ENCODE results near the gene HOXB2. TPM values are rescaled to one million over a fixed set of nuclear protein-coding genes. Genes with fewer than 3 reads are reported as not detected.
A peak's percentile ranks its signal among the peaks of the same experiment; 100 is the strongest.

The HOXB2 gene
- total RNA-seq, 1 donor from 2014 or later = 15.2 TPM

- no peaks in the 10 kb centered on the region for H3K27me3 ChIP-seq (ENCODE audit: control insufficient read depth, insufficient read depth, low read length)
- TF ChIP-seq, protein P1, sequence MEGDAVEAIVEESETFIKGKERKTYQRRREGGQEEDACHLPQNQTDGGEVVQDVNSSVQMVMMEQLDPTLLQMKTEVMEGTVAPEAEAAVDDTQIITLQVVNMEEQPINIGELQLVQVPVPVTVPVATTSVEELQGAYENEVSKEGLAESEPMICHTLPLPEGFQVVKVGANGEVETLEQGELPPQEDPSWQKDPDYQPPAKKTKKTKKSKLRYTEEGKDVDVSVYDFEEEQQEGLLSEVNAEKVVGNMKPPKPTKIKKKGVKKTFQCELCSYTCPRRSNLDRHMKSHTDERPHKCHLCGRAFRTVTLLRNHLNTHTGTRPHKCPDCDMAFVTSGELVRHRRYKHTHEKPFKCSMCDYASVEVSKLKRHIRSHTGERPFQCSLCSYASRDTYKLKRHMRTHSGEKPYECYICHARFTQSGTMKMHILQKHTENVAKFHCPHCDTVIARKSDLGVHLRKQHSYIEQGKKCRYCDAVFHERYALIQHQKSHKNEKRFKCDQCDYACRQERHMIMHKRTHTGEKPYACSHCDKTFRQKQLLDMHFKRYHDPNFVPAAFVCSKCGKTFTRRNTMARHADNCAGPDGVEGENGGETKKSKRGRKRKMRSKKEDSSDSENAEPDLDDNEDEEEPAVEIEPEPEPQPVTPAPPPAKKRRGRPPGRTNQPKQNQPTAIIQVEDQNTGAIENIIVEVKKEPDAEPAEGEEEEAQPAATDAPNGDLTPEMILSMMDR (IDR thresholded peaks at IDR 0.05; ENCODE audit: insufficient read depth, low read length, poor library complexity, severe bottlenecking) = peak; percentile 8
- no peak overlapping the region for H3K4me3 ChIP-seq (ENCODE audit: low read depth, low read length)
- no peaks in the 10 kb centered on the region for H3K36me3 ChIP-seq (ENCODE audit: control insufficient read depth, insufficient read depth, low read length)
- DNase-seq (ENCODE audit: low read depth) = no peak
These were observed 38.7 kb downstream of the HOXB2 start for GRCh38 chr17:48506246-48506645.

DNA sequence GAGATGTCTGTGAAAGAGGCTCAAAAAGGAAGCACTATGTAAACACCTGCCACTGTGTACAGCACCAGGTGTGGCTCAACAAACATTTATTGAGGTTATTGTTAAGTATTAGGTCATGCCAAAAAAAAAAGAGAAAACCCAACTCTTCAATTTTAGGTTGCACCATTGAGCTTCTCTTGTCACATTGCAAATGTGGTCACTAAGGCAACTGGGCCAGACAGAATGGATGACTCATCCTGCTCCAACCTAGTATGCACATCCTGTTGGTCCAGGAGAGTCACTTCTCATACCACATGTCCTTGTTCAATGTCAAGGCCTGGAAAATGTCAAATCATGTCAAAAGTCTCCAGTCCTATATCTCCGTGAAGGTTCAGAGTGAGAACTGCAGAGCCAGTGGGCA is 39.1 kb downstream of the HOXB2 start:
- H3K27me3 ChIP-seq (ENCODE audit: control insufficient read depth, insufficient read depth, low read length) = no peaks in the 10 kb centered on the region
- no peaks in the 10 kb centered on the region for H3K36me3 ChIP-seq (ENCODE audit: control insufficient read depth, insufficient read depth, low read length)
- TF ChIP-seq, protein P1 (IDR thresholded peaks at IDR 0.05; ENCODE audit: insufficient read depth, low read length, poor library complexity, severe bottlenecking) = no peak
- no peak overlapping the region for H3K4me3 ChIP-seq (ENCODE audit: low read depth, low read length)
- peak; percentile 83 for DNase-seq (ENCODE audit: low read depth)

GRCh38 chr17:48504953-48505352 is 40.0 kb downstream of the HOXB2 start:
- DNase-seq (ENCODE audit: low read depth) = no peak
- Histone ChIP-seq H3K4me3 (ENCODE audit: low read depth, low read length) (no peak overlapping the region), H3K36me3 (ENCODE audit: control insufficient read depth, insufficient read depth, low read length) (no peaks in the 10 kb centered on the region), H3K27me3 (ENCODE audit: control insufficient read depth, insufficient read depth, low read length) (no peaks in the 10 kb centered on the region)
- TF ChIP-seq, protein P1 (IDR thresholded peaks at IDR 0.05; ENCODE audit: insufficient read depth, low read length, poor library complexity, severe bottlenecking) = no peak

GRCh38 chr17:48503747-48504146 is 41.2 kb downstream of the HOXB2 start:
- Histone ChIP-seq H3K4me3 (ENCODE audit: low read depth, low read length) (no peak overlapping the region), H3K27me3 (ENCODE audit: control insufficient read depth, insufficient read depth, low read length) (no peaks in the 10 kb centered on the region), H3K36me3 (ENCODE audit: control insufficient read depth, insufficient read depth, low read length) (no peaks in the 10 kb centered on the region)
- TF ChIP-seq, protein P1 (IDR thresholded peaks at IDR 0.05; ENCODE audit: insufficient read depth, low read length, poor library complexity, severe bottlenecking) = no peak
- DNase-seq (ENCODE audit: low read depth) = no peak

DNA sequence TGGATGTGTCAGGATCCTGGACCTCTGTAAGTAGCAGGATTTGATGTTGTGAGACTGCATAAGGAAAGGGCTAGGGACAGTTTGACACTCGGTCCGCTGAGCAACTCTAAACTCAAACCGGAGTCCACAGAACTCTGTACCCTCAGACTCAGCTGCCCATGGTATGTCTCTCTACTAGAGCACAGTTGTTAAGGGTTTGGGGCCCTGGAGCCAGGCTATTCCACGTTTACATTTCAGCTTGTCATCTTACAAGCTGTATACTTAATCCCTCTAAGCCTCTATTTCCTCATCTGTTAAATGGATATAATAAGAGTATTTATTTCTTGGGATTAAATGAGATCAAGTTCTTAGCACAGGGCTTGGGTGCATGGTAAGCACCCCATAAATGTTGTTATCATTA is 42.0 kb downstream of the HOXB2 start:
- Histone ChIP-seq H3K27me3 (ENCODE audit: control insufficient read depth, insufficient read depth, low read length) (no peaks in the 10 kb centered on the region), H3K36me3 (ENCODE audit: control insufficient read depth, insufficient read depth, low read length) (no peaks in the 10 kb centered on the region), H3K4me3 (ENCODE audit: low read depth, low read length) (no peak overlapping the region)
- DNase-seq (ENCODE audit: low read depth) = no peak
- TF ChIP-seq, protein P1 (IDR thresholded peaks at IDR 0.05; ENCODE audit: insufficient read depth, low read length, poor library complexity, severe bottlenecking) = no peak

GRCh38 chr17:48502312-48502711 is 42.6 kb downstream of the HOXB2 start:
- H3K27me3 ChIP-seq (ENCODE audit: control insufficient read depth, insufficient read depth, low read length) = no peaks in the 10 kb centered on the region
- TF ChIP-seq, protein P1 (IDR thresholded peaks at IDR 0.05; ENCODE audit: insufficient read depth, low read length, poor library complexity, severe bottlenecking) = no peak
- no peak for DNase-seq (ENCODE audit: low read depth)

More at GRCh38 chr17:48502312-48502711, 42.6 kb downstream of the HOXB2 start:
- no peaks in the 10 kb centered on the region for H3K36me3 ChIP-seq (ENCODE audit: control insufficient read depth, insufficient read depth, low read length)
- no peak overlapping the region for H3K4me3 ChIP-seq (ENCODE audit: low read depth, low read length)

Measured in kidney epithelial cell (primary cell).